C4-2B (cell line): ENCODE measurements around the gene P2RX7.

ENCODE experiments used
- H3K27ac ChIP-seq: fragments of 450-650 bp; 2 replicates; pipeline ENCODE4 v1.5.1; 2017
- CTCF ChIP-seq: fragments of 450-650 bp; conservative IDR thresholded peaks from 2 replicates; pipeline ENCODE4 v1.5.1; 2017; ENCODE audit warnings: mild to moderate bottlenecking
- ZFX ChIP-seq: fragments of 450-650 bp; IDR thresholded peaks from 2 replicates; pipeline ENCODE4 v1.6.1; 2017

P2RX7 gene

DNA sequence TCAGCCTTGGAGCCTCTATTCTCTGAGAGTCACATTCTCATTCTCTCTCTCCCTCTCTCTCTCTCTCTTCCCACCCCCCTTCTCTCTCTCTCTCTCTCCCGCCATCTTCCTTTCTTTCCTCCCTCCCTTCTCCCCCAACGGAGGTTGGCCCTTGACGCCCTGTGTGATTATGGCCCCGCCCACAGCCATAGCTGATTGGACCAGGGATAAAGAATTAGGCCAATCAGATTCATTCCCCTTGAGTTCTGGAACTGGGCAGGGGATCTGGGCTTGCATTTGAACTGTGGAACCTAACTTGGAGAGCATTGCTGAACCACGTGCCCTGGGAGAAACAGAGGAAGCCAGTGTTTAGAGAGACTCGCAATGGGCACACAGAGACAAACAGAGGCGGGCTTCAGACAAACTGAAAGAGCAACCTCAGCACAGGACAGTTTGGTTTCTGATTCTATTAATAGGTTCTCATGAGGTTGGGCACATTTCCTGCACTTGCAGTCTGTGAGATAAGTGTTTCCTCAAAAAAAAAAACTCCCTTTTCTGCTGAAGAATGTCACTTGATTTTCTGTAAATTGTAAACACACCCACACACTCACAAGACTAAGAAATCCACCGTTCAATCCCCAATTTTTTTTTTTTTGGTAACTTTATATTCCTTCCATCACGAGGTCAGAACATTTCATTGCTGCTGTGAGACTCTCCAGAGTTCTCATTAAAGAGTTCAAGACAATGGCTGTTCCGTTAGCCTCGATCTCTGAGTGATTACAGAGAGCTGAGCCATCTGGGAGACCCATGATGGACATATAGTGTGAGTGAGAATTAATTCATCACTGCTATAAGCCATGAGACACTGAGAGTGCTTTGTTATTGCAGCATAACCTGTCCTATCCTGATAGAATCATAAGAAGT is 3.5 kb upstream of the P2RX7 start:
- no peak overlapping the region for H3K27ac ChIP-seq

DNA sequence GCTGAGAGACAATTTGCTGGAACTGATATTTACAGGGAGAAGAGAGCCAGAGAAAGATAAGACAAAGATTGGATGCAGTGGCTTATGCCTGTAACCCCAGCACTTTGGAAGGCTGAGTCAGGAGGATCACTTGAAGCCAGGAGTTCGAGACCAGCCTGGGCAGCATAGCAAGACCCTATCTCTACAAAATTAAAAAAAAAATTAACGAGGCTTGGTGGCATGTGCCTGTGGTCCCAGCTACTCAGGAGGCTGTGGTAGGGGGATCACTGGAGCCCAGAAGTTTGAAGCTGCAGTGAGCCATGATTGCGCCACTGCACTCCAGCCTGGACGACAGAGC is 2.9 kb upstream of the P2RX7 start:
- TF ChIP-seq ZFX: no peak
- no peak for TF ChIP-seq CTCF
- H3K27ac ChIP-seq: no peak overlapping the region

More for the DNA sequence above, 3.5 kb upstream of the P2RX7 start:
- TF ChIP-seq ZFX (no peak), CTCF (no peak)

- H3K27ac ChIP-seq: no peak overlapping the region
- TF ChIP-seq CTCF (no peak), ZFX (no peak)
These were observed 1.8 kb upstream of the P2RX7 start for GRCh38 chr12:121130866-121131373.

GRCh38 chr12:121131941-121132341 is 735 bp upstream of the P2RX7 start:
- no peak for TF ChIP-seq ZFX

GRCh38 chr12:121133838-121134237 is 1.2 kb downstream of the P2RX7 start:
- no peak for TF ChIP-seq CTCF
- no peak for TF ChIP-seq ZFX
- H3K27ac ChIP-seq: no peak overlapping the region

More at GRCh38 chr12:121131941-121132341, 735 bp upstream of the P2RX7 start:
- H3K27ac ChIP-seq: no peak overlapping the region

DNA sequence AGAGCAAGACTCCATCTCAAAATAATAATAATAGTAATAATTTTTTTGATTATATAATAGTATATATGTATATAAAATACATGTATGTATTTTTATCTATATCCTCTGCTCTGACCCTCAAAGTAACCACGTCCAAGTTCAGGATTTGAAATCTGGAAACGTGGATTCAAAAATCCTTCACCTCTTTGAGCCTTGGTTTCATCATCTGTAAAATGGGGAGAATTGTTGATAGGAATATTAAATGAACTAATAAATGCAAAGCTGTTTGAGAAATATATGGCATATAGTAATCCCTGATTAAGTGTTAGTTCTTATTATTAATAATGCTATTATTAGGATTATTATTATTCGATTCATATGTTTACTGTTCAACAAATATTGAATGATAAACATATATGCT is 2.6 kb downstream of the P2RX7 start:
- no peak overlapping the region for H3K27ac ChIP-seq
- TF ChIP-seq CTCF (no peak), ZFX (no peak)

DNA sequence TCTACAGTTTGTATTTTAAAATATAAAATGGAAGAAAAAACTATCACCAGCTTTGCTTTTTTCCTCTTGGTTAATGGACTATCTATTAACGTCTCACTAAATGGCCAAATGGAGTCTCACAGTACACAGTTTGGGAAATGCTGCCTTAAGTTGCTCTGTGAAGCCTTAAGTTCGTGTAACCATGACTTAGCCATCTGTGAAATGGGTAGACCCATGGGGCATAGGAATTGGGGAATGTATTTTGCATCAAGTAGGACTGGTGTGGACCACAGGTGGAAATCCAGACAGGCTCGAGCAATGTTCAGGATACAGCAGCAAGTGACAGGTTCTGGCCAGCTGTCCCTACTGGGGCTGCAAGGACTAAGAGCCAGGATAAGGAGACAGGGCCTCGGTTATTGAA is 4.8 kb downstream of the P2RX7 start:
- no peak overlapping the region for H3K27ac ChIP-seq
- TF ChIP-seq ZFX (no peak), CTCF (no peak)

DNA sequence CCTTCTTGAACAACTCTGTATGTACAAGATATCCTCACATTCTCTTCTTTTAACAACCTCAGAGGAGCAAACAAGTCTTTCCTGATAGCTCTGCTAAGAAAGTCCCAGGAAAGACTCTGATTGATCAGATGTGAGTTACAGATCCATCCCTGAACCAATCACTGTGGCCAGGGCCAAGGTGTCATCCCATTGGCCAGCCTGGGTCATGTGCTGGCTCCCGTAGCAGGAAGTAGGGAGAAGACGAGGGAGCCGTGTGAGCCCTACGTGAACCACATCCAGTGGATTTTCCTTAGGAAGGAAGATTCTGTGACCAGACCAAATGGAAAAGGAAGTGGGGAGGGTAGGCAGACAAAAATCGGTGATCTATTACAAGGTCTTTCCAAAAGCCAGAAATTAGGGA is 5.6 kb downstream of the P2RX7 start:
- H3K27ac ChIP-seq: no peak overlapping the region
- no peak for TF ChIP-seq ZFX
- TF ChIP-seq CTCF: no peak
